Hippocampal formation (tissue), 2 donors: ENCODE measurements around the gene TEX26.
"Not testable (repeated sequence)": the region's sequence is repeated elsewhere in the genome, so short reads cannot be mapped to it uniquely, and the experiment has no call there.

Experiments
- DNase-seq, 2 donors: peaks; one replicate each; lab custom pipeline; 2025; lab: John Stamatoyannopoulos, UW

Gene TEX26

GRCh38 chr13:30918662-30919405 lies 13.6 kb upstream of the TEX26 start:
- no peak for DNase-seq

DNA sequence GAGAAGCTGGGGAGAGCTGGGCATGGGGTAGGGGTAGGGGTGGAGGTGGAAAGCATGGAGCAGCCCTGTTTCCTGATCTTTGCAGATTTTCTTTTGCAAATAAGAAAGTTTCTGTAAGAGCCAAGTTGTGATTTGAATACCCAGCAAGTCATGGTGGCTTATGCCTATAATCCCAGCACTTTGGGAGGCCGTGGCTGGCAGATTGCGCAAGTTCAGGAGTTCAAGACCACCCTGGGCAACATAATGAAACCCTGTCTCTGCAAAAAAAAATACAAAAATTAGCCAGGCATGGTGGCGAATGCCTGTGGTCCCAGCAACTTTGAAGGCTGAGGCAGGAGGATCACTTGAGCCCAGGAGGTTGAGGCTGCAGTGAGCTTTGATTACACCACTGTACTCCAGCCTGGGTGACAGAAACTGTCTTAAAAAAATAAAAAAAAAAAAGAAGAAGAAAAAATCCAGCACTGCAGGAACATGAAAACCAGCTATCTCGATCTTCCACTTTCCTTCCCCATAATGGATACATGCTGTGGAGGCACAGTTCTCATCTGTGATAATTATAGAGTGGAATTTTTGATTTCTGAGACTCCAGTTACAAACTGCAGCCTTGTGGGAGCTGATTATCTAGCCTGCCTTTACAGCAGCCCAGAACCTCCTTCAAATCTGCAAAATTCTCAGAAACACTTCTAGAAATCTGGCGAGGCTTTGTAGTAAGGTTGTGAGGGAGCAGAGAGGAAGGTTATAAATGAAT lies 12.1 kb upstream of the TEX26 start:
- no peak for DNase-seq

- DNase-seq, result no peak
Measured at GRCh38 chr13:30923418-30923817, 9.0 kb upstream of the TEX26 start.

DNA sequence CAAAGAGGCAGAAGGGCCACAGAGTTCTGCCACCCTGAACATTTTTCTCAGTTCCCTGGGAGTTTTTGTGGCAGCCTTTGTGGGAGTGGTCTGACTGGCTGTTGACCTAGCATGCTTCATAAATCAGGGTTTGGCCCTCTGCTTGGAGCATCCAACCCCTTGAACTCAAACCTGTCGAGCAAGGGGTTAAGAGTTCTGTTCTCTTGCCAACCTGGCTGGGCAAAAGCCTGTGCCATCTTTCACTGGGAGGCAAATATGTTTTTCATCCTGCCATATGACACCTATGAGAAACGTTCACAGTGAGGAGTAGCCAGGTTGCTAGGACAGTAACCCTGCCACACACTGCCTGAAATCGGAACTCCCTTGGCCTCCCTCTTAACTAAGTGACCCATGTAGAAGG lies 7.7 kb upstream of the TEX26 start:
- DNase-seq, result no peak

- no peak for DNase-seq
Measured at GRCh38 chr13:30925429-30925828, 7.0 kb upstream of the TEX26 start.

DNA sequence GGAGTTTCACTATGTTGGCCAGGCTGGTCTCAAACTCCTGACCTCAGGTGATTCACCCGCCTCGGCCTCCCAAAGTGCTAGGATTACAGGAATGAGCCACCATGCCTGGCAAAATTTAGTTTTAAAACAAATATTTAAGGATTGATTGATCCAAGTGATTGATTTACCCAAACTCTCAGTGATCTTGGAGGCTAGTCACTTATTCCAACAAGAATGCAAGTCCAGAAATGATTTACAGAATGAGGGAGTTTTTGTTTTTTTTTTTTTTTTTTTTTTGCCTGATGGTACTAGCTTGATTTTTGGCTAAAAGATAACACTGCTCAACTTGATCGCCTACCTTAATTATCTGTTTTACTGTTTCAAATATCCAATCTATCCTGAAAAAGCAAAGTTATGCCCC lies 5.7 kb upstream of the TEX26 start:
- no peak for DNase-seq

GRCh38 chr13:30927188-30927587 lies 5.3 kb upstream of the TEX26 start:
- DNase-seq, result not testable (repeated sequence)

- DNase-seq, result no peak
Measured at GRCh38 chr13:30927595-30927994, 4.9 kb upstream of the TEX26 start.

- DNase-seq, result no peak
Measured at GRCh38 chr13:30928978-30929377, 3.5 kb upstream of the TEX26 start.

DNA sequence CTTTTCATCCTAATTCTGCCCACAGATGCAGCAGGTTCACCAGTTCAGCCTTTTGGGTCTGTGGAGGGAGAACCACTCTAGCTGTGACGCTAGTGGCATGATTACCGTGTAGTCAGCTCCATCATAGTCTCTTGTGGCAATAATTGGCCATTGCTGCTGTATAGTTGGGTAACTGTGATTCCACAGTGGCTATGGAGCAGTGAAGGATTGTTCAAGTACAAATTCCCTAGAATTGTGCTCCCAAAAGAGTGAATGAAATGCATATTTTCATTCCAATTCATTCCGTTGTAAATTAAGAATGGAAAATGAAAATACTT lies 856 bp downstream of the TEX26 start:
- no peak for DNase-seq

DNA sequence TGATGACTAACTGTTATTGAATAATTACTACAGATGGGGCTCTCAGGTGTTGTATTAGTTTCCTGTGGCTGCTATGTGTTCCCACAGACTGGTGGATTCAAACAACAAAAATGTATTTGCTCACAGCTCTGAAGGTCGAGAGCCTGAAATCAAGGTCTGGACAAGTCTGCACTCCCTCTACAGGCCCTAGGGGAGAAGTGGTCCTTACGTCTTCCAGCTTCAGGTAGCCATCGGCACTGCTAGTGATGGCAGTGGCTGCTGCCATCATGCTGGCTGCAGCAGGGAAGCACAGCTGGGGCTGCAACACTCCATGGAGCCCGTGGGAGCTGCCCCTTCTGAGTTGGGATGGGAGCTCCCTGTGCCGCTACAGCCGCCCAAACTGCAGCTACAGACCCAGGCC lies 1.9 kb downstream of the TEX26 start:
- no peak for DNase-seq

DNA sequence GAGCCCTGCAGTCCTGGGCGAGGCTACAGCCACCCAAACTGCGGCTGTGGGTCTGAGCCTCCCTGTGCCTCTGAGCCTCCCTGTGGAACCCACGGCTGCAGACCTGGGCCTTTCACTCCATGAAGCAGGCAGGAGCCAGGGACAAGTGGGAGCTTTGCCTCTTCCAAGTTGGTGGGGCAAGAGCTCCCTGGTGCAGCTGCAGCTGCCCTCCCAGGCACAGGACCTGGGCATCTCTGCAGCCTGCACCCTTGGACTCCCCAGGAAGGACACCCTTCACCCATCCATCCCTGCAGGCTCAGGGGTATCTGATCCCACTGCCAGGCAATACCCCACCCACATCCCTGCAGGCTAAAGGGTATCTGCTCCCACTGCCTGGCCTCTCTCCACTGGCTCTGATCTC lies 2.3 kb downstream of the TEX26 start:
- no peak for DNase-seq

DNA sequence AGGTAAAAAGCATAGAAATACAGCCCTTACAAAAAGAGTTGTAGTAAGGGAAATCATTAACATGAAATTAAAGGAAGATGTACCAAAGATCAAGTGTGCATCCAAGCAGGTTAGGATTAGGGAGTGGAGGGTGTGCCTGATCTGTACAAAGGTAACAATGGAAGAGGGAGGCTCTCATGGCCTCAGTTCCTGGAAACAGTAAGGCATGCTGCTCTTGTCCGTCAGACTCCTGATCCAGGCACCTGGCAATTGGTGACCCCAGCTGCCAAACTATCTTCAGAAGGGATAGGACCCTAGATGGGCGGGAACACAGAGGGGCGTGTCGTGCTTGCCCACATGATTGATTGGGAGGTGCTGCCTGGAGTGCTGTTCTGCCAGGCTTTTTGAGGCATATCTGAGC lies 4.5 kb downstream of the TEX26 start:
- DNase-seq, result no peak

DNA sequence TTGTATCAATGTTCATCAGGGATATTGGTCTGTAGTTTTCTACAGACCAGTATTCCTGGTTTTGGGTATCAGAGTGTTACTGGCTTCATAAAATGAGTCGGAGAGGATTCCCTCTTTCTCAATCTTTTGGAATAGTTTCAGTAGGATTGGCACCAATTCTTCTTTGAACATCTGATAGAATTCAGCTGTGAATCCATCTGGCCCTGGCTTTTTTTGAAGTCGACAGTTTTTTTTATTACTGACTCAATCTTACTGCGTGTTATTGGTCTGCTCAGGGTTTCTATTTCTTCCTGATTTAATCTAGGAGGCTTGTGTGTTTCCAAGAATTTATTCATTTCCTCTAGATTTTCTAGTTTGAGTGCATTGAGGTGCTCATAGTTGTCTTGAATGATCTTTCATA lies 11.4 kb downstream of the TEX26 start:
- no peak for DNase-seq

- DNase-seq, result no peak
Measured at GRCh38 chr13:30957258-30957943, 24.9 kb downstream of the TEX26 start.

DNA sequence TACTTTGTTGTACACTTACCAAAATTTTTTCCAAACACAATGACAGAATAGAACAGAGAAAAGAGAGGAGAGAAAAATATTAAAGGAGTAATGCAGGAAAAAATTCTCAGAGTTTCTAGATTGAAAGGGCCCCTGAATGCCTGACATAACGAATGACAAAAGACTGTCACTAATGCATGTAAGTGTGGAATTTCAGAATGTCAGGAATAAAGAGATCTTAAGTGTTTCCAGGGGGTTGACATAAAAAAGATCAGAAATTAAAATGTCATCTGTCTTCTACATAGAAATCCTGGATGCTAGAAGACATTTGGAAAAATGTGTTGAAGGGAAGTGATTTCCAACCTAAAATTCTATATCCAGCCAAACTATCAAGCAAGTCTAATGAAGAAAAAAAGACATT lies 27.2 kb downstream of the TEX26 start:
- DNase-seq, result no peak

- DNase-seq, result no peak
Measured at GRCh38 chr13:30963791-30964190, 31.3 kb downstream of the TEX26 start.

DNA sequence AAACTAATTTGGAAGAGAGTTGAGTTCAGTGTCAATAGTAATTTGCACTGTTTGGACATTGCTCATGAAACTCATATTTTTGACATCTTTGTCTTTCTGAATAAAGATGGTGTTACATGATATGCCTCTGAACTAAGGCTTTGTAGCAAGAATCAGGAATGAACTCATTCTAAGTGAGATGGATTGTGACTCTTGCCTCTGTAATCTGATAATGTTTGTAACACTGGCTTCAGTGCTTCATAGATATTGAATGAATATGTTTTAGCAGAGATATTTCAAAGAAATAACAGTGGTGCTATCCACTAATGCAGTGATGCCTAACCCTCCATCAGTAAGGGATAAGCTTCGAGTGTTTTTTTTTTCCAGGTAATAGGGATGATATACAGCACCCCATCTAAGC lies 32.9 kb downstream of the TEX26 start:
- no peak for DNase-seq

GRCh38 chr13:30966101-30966500 lies 33.6 kb downstream of the TEX26 start:
- DNase-seq, result no peak

- DNase-seq, result no peak
Measured at GRCh38 chr13:30968846-30969245, 36.4 kb downstream of the TEX26 start.

- DNase-seq, result no peak
Measured at GRCh38 chr13:30971575-30971974, 39.1 kb downstream of the TEX26 start.

- no peak for DNase-seq
Measured at GRCh38 chr13:30972888-30973377, 40.5 kb downstream of the TEX26 start.

GRCh38 chr13:30974350-30974749 lies 41.9 kb downstream of the TEX26 start:
- no peak for DNase-seq
